GM21528 (cell line): Measurements from ENCODE around the gene GID8.
"Not testable (repeated sequence)": the region's sequence is repeated elsewhere in the genome, so short reads cannot be mapped to it uniquely, and the experiment has no call there.

Experiments
- ATAC-seq: cut with Tn5 transposase; IDR thresholded peaks from one replicate; pipeline ENCODE4 v1.9.1; 2021; ENCODE audit warnings: mild to moderate bottlenecking, moderate library complexity; ENCODE audit not compliant: unreplicated experiment, low FRiP score

Gene GID8

DNA sequence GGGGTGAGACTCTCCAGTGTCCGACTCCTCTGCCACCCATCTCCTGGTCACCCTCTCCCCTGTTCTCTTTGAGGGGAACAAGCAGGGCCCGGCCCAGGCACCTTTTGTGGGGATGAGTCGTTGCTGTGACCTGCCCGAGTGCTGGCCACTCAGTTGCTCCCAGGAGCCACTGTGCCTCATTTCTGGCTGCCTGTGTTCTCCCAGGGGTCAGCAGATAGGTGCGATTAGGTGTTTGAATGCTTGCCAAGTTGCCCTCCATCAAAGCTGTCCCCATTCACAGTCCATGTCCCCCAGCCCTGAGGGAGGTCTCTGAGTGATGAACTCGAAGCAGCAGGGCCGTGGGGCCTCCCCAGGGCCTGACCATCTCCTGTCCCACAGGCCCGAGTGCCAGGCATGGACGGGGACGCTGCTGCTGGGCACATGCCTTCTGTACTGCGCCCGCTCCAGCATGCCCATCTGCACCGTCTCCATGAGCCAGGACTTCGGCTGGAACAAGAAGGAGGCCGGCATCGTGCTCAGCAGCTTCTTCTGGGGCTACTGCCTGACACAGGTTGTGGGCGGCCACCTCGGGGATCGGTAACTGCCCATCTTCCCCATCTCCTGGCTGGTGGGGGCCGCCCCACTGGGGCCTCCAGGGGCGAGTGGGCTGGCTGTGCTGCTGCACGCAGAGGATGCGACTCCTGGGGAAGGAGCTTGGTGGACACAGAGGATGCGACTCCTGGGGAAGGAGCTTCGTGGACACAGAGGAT lies 18.6 kb downstream of the GID8 start:
- ATAC-seq, result no peak

DNA sequence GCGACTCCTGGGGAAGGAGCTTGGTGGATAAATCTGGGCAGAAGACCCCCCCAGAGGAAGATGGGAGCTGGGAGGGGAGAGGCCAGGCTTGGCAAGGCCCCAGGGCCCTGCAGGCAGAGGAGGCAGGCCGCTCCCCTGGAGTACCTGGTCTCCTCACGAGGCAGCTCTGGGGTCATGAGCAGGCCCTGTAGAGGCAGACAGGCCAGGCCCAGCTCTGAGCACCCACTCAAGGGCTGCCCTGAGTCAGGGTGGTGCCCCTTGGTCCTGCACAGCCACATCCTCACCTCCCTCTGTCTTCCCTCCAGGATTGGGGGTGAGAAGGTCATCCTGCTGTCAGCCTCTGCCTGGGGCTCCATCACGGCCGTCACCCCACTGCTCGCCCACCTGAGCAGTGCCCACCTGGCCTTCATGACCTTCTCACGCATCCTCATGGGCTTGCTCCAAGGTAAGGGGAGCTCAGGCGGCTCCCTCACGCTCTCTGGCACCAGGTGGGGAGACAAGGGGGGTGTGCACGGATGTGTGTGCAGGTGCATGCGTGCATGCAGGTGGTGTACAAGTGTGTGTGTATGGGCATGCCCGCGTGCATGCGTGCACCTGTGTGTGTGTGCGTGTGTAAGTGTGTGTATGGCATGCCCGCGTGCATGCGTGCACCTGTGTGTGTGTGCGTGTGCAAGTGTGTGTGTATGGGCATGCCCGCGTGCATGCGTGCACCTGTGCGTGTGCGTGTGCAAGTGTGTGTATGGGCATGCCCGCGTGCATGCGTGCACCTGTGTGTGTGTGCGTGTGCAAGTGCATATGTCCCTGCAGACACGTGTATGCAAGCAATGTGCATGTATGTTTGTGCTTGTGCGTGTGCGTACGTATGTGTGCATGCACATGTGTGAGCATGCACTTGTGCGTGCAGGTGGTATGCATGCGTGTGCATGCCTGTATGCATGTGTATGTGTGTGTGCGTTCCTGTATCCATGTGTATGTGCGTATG lies 19.5 kb downstream of the GID8 start:
- no peak for ATAC-seq

DNA sequence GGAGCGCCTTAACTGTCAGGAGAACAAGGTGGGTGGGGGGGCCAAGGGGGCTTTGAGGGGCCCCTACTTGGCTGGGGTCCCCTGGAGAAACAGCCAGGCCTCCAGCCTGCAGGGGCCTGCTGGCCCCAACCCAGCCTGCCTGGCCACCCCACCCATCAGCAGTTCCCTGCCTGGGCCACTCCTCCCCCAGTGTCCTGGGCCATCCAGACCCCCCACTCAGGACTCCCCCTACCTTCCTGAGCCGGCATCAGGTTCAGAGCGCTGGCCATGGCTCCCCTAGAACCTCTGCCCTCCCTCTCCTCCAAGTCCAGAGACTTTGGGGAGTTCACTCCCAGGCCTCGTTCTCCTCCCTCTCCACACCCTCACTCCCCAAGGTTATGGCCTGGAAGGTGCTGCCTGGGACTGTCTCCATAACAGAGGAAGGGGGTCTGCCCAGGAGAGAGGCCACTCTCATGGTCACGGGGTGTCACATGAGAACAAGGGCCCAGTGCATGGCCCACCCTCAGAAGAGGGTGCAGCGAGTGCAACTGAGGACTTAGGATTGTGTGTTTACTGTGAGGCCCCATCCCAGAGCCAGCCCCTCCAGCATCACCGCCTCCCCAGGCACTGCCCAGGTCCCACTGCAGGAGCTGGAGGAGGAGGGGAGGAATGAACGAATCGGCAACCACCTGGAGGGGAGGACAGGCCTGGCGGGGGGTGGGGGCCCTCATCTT lies 20.6 kb downstream of the GID8 start:
- ATAC-seq, result no peak

DNA sequence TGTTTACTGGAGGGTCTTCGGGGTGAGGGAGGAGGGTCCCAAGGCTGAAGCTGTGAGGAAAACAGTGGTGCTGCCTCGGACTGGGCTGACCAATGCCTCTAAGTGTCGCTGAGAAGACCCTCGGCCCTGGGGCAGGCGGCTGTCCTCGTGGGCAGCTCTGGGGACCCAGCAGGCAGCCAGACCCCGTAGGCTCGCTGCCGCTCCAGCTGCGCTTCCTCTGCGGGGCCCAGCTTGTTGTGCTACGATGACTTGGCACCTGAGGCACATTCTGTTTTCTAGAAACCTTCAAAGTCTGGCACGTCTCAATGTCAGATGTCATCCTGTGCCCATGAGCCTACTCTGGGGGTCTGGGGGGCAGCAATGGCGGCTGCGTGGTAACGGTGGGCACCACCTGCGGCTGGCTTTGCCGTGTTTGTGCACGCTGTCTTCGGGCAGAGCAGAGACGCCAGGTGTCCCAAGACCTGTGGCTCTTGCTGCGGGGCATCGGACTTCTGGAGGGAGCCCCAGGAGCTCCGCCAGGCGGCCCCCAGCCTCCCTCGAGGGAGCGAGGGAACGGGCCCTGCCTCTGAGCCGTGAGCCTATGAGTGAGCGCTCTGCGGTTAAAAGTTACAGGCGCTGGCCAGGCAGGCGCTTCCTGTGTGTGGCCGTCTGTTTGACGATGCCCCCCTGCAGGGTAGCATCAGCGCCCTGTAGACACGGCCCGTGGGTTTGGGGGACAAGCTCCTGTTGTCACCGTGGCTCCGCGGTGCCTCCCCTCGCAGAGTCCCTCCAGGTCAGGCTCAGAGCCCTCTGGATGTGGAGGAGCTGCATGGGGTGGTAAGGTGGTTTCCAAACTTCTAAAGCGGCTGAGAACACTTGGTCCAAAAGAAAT lies 21.4 kb downstream of the GID8 start:
- ATAC-seq, result no peak

DNA sequence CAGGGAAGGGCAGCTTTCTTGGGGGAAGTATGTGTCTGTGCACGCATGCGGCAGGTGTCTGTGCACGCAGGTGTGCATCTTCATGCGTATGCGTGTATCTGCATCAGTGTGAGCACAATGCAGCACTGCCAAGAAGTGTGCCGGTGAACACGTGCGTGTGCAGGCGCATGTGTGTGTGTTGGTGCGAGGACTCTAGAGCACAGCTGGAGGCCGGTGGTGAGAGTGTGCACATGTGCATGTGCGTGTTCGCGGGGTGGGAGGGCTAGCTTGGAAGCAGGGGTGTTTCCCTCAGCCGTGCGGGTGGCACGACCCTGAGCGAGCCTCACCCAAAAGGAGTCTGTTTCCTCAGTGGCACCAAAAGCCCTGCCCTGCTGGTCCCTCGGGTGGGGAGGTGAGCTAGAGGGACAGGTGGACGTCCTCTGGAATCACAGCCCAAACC lies 22.1 kb downstream of the GID8 start:
- ATAC-seq, result no peak

DNA sequence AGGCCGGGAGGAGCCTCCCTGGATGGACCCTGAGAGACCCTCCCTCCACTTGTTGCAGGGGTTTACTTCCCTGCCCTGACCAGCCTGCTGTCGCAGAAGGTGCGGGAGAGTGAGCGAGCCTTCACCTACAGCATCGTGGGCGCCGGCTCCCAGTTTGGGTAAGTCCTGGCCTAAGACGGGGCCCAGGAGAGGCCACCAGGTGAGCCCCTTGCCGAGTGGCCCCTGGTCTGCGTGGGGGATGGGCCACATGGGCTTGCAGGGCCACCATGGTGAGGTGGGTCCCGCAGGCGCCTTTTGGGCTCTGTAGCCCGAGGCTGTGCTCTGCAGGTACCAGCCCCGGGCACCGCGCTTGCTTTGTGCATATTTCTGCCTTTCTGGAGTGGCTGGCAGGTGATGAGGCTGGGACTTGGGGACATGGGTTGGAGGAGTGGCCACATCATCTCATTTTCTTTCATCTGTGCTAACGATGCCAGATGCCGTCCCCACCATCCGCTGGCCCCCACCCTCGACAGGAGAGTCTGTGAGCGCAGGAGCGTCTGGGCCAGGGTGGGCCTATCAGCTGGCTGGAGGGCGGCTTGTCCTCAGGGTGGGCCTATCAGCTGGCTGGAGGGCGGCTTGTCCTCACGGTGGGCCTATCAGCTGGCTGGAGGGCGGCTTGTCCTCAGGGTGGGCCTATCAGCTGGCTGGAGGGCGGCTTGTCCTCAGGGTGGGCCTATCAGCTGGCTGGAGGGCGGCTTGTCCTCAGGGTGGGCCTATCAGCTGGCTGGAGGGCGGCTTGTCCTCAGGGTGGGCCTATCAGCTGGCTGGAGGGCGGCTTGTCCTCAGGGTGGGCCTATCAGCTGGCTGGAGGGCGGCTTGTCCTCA lies 22.7 kb downstream of the GID8 start:
- not testable (repeated sequence) for ATAC-seq

DNA sequence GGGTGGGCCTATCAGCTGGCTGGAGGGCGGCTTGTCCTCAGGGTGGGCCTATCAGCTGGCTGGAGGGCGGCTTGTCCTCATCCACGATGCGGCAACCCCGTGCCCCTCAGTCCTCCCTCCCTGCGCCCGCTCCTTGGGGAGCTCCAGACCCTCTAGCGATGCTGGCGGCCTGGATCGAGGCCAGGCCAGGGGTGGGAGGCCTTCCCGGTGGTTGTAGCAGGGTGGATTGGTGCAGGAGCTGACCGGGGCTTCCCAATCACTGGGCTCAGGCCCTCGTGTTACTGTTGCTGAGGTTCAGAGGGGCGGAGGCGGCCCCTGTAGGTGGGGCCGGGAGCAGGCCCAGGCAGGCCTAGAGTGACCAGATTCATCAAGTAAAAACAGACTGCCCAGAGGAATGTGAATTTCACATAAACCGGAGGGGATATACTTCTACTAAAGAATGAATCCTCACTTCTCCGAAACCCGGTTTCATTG lies 23.4 kb downstream of the GID8 start:
- ATAC-seq, result no peak

DNA sequence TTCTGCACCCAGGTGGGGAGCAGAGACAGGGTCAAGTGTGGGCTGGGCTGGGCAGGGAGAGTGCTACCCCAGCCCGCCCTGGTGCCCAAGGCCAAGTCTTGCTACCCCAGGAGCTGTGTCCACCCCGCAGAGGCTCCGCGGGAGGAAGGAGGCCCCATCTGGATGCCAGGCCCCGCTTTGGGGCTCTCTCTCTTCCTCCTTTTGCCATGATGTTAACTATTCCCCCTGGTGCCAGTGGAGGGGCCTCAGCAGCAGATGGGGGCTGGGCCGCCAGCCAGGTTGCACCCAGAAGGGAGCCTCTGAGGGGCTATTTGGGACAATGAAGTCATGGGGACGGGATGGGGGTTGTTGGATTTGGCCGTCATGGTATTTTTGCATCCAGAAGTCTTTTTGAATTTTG lies 23.9 kb downstream of the GID8 start:
- ATAC-seq, result no peak

DNA sequence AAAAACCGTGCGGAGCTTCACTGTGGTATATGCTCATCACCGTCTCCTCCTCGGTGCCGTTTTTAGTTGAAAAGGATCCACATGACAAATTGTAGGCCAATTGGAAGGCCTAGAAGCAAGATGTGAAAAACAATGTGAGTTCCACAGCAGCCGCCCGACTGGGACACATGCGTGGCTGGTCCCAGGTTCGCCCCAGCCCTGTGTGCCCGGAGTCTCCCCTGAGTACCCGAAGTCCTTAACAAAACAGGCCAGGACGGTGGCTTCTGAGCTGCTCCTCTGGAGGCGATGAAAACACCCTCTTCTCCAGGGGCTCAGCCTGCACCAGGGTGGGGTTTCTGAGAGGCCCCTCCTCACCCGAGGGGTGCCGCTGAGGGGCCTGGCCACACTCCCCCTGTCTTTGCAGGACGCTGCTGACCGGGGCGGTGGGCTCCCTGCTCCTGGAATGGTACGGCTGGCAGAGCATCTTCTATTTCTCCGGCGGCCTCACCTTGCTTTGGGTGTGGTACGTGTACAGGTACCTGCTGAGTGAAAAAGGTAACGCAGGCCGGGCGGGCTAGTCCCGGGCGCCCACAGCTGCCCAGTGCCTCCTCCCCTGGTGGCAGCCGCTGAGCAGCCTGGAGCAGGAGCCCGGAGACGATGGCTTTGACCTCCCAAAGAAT lies 24.4 kb downstream of the GID8 start:
- no peak for ATAC-seq

DNA sequence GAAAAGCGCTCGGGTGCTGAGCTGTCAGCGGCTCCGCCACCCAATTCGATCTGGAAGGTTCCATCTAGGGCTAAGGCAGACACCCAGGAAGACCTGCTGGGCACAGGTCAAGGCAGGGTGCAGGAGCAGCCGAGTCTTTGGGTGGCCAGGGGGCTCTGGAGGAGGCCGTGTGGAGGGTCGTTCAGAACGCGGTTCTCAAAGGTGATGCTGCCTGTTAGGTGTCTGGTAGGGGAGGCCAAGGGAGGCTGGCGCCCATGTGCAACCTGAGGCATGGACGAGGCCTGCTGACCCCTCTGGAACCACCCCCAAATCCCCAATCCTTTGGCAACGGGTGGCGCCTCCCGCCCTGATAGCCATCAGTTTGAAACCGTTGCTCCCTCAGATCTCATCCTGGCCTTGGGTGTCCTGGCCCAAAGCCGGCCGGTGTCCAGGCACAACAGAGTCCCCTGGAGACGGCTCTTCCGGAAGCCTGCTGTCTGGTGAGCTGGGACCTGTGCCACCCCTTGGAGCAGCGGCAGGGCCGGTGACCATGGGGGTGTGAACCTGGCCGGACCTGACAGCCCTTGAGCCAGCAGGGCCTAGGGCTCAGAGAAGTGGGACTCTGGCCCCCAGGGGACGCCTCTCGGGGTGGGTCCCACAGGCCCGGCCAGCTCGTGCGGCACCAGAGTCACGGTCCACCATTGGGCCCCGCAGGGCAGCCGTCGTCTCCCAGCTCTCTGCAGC lies 25.1 kb downstream of the GID8 start:
- ATAC-seq, result no peak

DNA sequence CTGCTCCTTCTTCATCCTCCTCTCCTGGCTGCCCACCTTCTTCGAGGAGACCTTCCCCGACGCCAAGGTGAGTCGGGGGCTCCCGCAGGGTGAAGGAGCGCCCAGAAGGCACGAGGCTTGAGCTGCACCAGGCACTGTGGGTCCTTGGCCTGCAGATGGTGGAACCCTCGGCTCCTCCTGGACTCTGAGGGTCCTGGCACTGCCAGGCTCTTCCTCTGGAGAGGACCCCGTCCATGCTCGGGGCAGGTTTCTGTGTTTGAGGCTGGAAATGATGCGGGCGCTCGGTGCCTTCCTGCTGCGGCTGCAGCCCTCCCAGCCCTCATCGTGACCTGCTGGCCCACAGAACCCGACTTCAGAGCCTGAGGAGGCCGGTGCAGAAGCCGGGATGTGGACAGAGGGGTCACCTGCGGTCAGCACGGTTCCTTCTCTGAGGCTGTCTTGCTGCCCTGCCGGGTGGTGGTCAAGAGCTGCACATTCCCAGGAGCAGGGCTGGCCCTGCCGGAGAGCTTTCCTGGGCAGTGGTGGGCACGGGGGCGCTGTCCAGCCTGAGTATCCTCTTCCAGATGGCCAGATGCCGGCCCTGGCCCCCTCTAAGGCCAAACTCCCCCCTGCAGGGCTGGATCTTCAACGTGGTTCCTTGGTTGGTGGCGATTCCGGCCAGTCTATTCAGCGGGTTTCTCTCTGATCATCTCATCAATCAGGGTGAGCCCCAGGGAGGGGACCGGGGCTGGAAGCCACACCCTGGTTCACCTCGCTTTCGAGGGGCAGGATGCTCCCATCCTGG lies 25.9 kb downstream of the GID8 start:
- no peak for ATAC-seq

DNA sequence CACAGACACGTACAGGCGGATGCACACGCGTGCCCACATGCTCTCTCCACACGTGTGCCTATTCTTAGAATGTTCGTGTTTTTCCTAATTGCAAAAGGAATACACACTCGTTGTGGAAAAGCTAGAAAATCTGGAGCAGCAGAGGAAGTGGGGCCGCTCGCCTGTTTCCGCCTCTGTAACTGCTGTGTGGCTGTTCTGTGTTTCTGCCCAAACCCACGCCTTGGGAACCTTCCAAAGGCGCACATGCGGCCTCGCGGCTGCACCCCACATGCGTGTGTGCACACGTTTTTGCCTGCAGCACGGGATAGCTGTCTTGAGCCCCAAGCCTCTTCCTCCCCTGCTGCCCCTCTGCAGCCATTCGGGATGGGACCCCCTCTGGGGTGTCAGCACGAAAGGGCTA lies 26.8 kb downstream of the GID8 start:
- no peak for ATAC-seq

DNA sequence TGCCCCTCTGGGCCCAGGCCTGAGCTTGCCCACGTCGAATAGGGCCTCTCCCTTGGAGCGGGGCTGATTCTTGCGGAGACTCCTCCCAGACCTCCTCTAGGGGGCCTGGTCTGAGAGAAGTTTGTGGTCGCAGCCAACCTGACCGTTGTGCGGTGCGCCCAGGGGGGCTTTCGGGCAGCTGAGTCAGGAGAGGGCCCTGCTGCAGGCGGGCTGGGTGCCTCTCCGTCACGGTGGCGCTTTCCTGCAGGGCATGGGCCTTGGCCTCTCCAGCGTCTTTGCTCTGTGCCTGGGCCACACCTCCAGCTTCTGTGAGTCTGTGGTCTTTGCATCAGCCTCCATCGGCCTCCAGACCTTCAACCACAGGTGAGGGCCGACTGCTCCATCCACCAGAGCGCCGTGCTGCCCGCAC lies 27.4 kb downstream of the GID8 start:
- ATAC-seq, result no peak

DNA sequence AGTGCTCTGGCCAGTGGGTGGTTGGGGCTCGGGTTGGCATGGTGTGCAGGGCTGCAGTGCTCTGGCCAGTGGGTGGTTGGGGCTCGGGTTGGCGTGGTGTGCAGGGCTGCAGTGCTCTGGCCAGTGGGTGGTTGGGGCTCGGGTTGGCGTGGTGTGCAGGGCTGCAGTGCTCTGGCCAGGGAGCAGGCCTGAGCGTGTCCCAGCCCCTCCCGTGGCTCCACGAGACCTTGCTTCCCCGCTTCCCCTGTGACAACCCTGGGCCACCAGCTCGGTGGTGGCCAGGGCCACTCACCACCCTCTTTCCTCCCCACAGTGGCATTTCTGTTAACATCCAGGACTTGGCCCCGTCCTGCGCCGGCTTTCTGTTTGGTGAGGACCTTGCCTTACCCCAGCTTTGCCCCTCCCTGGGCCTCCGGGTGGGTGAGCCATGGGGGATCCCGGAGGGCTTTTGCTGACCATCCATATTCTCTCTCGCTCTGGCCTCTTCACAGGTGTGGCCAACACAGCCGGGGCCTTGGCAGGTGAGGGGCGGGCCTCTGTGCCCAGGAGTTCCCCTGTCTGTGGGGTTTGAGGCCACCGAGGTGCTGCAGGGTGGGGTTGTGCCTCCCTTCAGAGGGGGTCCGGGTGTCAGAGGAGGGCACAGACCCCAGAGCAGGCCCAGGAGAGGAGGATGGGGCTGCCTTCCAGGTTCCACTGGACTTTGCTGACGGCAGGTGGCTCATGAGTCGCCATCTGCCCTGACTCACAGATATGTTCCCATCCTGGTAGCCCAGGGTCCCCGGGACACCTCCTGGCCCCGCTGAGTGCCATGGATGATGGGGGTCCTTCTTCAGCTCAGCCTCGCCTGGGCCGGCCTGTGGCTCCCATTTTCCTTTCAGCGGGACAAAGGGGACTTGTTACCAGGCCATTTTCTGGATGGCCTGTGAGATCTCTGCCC lies 28.5 kb downstream of the GID8 start:
- ATAC-seq, result no peak

DNA sequence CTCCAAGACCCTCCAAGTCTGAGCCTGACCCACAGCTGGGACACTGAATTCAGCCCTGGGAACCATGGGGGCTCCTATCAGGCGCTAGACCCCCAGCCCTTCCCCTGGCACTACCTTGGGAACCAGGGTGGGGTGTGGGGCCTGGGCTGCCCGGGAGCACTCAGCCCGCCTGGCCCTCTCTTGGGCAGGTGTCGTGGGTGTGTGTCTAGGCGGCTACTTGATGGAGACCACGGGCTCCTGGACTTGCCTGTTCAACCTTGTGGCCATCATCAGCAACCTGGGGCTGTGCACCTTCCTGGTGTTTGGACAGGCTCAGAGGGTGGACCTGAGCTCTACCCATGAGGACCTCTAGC lies 29.2 kb downstream of the GID8 start:
- no peak for ATAC-seq
